Osteocyte (in vitro differentiated cells): ENCODE measurements around the gene INPP4B. TPM values are rescaled to one million over a fixed set of nuclear protein-coding genes. Genes with fewer than 3 reads are reported as not detected.

Experiments used
- DNase-seq: peaks from one replicate; pipeline ENCODE4 v3.0.0; 2021; ENCODE audit warnings: mixed read lengths; ENCODE audit not compliant: unreplicated experiment; ENCODE audit errors: extremely low spot score
- H3K27ac Mint-ChIP-seq: one replicate; pipeline ENCODE4 v1.8.0; 2021; ENCODE audit warnings: mild to moderate bottlenecking, mixed read lengths; ENCODE audit not compliant: unreplicated experiment
- H3K27me3 Mint-ChIP-seq: one replicate; pipeline ENCODE4 v1.8.0; 2021; ENCODE audit warnings: mixed read lengths; ENCODE audit not compliant: unreplicated experiment
- H3K36me3 Mint-ChIP-seq: one replicate; pipeline ENCODE4 v1.8.0; 2021; ENCODE audit warnings: mixed read lengths; ENCODE audit not compliant: unreplicated experiment
- H3K4me1 Mint-ChIP-seq: one replicate; pipeline ENCODE4 v1.8.0; 2021; ENCODE audit warnings: mixed read lengths; ENCODE audit not compliant: unreplicated experiment
- H3K4me3 Mint-ChIP-seq: one replicate; pipeline ENCODE4 v1.8.0; 2021; ENCODE audit warnings: mild to moderate bottlenecking, moderate library complexity, mixed read lengths; ENCODE audit not compliant: unreplicated experiment
- H3K9me3 Mint-ChIP-seq: one replicate; pipeline ENCODE4 v1.8.0; 2021; ENCODE audit warnings: mixed read lengths; ENCODE audit not compliant: unreplicated experiment
- CTCF ChIP-seq: fragments of 200-600 bp; sonication (generic); IDR thresholded peaks from 2 replicates; pipeline ENCODE4 v1.5.0; 2021; ENCODE audit warnings: antibody characterized with exemption, mild to moderate bottlenecking, moderate library complexity
- total RNA-seq: library from RNA; stranded (reverse); gene quantifications from 2 replicates; pipeline ENCODE4 v1.2.1, GENCODE V29; 2021

INPP4B gene
- total RNA-seq, 1 donor from 2014 or later: 10.9 TPM

GRCh38 chr4:142278171-142278570, 567.9 kb downstream of the INPP4B start:
- no peak for TF ChIP-seq CTCF
- Mint-ChIP-seq H3K4me3 (no peak overlapping the region), H3K9me3 (no peaks in the 10 kb centered on the region), H3K27ac (no peak overlapping the region), H3K27me3 (no peaks in the 10 kb centered on the region), H3K36me3 (no peaks in the 10 kb centered on the region), H3K4me1 (no peaks in the 10 kb centered on the region)
- no peak for DNase-seq

GRCh38 chr4:142274137-142274536, 572.0 kb downstream of the INPP4B start:
- no peaks in the 10 kb centered on the region for H3K27me3 Mint-ChIP-seq
- no peaks in the 10 kb centered on the region for H3K4me1 Mint-ChIP-seq
- no peak overlapping the region for H3K27ac Mint-ChIP-seq
- H3K9me3 Mint-ChIP-seq: no peaks in the 10 kb centered on the region
- no peak overlapping the region for H3K4me3 Mint-ChIP-seq
- DNase-seq: no peak
- H3K36me3 Mint-ChIP-seq: no peaks in the 10 kb centered on the region
- no peak for TF ChIP-seq CTCF

GRCh38 chr4:142272452-142272851, 573.6 kb downstream of the INPP4B start:
- no peak for DNase-seq
- H3K4me3 Mint-ChIP-seq: no peak overlapping the region
- no peaks in the 10 kb centered on the region for H3K9me3 Mint-ChIP-seq
- no peaks in the 10 kb centered on the region for H3K27me3 Mint-ChIP-seq
- no peak for TF ChIP-seq CTCF
- H3K36me3 Mint-ChIP-seq: no peaks in the 10 kb centered on the region
- no peak overlapping the region for H3K27ac Mint-ChIP-seq
- peaks cover 2% of the 10 kb centered on the region for H3K4me1 Mint-ChIP-seq

- no peak for TF ChIP-seq CTCF
- Mint-ChIP-seq H3K36me3 (no peaks in the 10 kb centered on the region), H3K27me3 (no peaks in the 10 kb centered on the region), H3K4me1 (peaks cover 8% of the 10 kb centered on the region), H3K27ac (no peak overlapping the region), H3K9me3 (no peaks in the 10 kb centered on the region), H3K4me3 (no peak overlapping the region)
- no peak for DNase-seq
Observed at GRCh38 chr4:142271832-142272231, 574.3 kb downstream of the INPP4B start.

- Mint-ChIP-seq H3K4me3 (no peak overlapping the region), H3K36me3 (no peaks in the 10 kb centered on the region), H3K4me1 (peaks cover 11% of the 10 kb centered on the region), H3K27me3 (no peaks in the 10 kb centered on the region), H3K9me3 (no peaks in the 10 kb centered on the region), H3K27ac (no peak overlapping the region)
- DNase-seq: no peak
- TF ChIP-seq CTCF: no peak
Observed at GRCh38 chr4:142267101-142267500, 579.0 kb downstream of the INPP4B start.
